Sigmoid colon (tissue), 7 donors: Measurements from ENCODE around the gene MCAT. TPM values are rescaled to one million over a fixed set of nuclear protein-coding genes. Genes with fewer than 3 reads are reported as not detected.
A peak's percentile ranks its signal among the peaks of the same experiment; 100 is the strongest.

Experiments used
- DNase-seq: peaks from one replicate; pipeline ENCODE4 v3.0.0-alpha.2; 2019
- H3K27ac ChIP-seq, 4 donors: fragments of 200-600 bp; sonication (generic); one replicate each; pipeline ENCODE4 v1.5.1; 2016 to 2019; ENCODE audit warnings: mild to moderate bottlenecking in 1 of 4
- H3K27me3 ChIP-seq, 3 donors: fragments of 200-600 bp; sonication (generic); one replicate each; pipeline ENCODE4 v1.5.1; 2019; ENCODE audit warnings: mild to moderate bottlenecking in 1 of 3
- H3K36me3 ChIP-seq, 4 donors: fragments of 200-600 bp; sonication (generic); one replicate each; pipeline ENCODE4 v1.5.1; 2016 to 2019
- H3K4me1 ChIP-seq, 4 donors: fragments of 200-600 bp; sonication (generic); one replicate each; pipeline ENCODE4 v1.5.1; 2017 to 2019
- H3K4me3 ChIP-seq, 4 donors: fragments of 200-600 bp; sonication (generic); one replicate each; pipeline ENCODE4 v1.5.1; 2017 to 2019; ENCODE audit warnings: mild to moderate bottlenecking in 2 of 4, moderate library complexity in 1 of 4
- H3K9me3 ChIP-seq, 4 donors: fragments of 200-600 bp in 3 of 4; sonication (generic) in 3 of 4; one replicate each; pipeline versions ENCODE4 v1.5.1 to v1.6.1; 2013 to 2019
- CTCF ChIP-seq, 4 experiments: fragments of 450-650 bp in 3 of 4; fragments of 200-600 bp in 1 of 4; IDR thresholded peaks; one replicate each; pipeline ENCODE4 v1.5.1; 2016 to 2019; ENCODE audit warnings: antibody characterized with exemption in 4 of 4, mild to moderate bottlenecking in 3 of 4, moderate library complexity in 2 of 4
- EP300 ChIP-seq, 4 donors: sonication (generic); formaldehyde crosslinking; IDR thresholded peaks; one replicate each; pipeline ENCODE4 v1.6.1; 2017; ENCODE audit warnings: antibody characterized with exemption in 4 of 4
- POLR2A ChIP-seq, 2 donors: fragments of 450-650 bp; IDR thresholded peaks; one replicate each; pipeline ENCODE4 v1.6.1; 2016; ENCODE audit warnings: antibody characterized with exemption in 2 of 2, mild to moderate bottlenecking in 2 of 2, moderate library complexity in 2 of 2
- POLR2AphosphoS5 ChIP-seq, 4 donors: sonication (generic); formaldehyde crosslinking; IDR thresholded peaks; one replicate each; pipeline ENCODE4 v1.6.1; 2017; ENCODE audit warnings: antibody characterized with exemption in 4 of 4
- WGBS, 2 donors: extraction: QIAGEN DNeasy Blood & Tissue Kit; methylation state at CpG; one replicate each; pipeline ENCODE4 v1.1.7; 2013; 5-methylcytosine and 5-hydroxymethylcytosine counted together
- intact Hi-C: fragments of 100-400 bp; cut with DNase I; formaldehyde crosslinking; loops from one replicate; pipeline ENCODE4 v1.15.1; 2023
- polyA plus RNA-seq, 3 donors: library from polyadenylated mRNA; stranded (reverse); fragments of 200-250 nt; gene quantifications; one replicate each; pipeline ENCODE4 v1.2.3, GENCODE V29; 2013
- total RNA-seq, 4 donors: library from RNA; depleted of rRNA; stranded (reverse); fragments of >200 nt; gene quantifications; one replicate each; pipeline ENCODE4 v1.1.0, GENCODE V29; 2016
- donor health status: healthy with polysubstance abuse.
- donor health status: Bipolar disorder and iron deficiency.
- donor health status: healthy.

MCAT gene
- total and polyA plus RNA-seq, 7 donors = 10.2 to 23.4 (median 16.8) TPM

- Histone ChIP-seq H3K4me3 (no peak overlapping the region), H3K9me3 (no peaks in the 10 kb centered on the region), H3K36me3 (peaks cover 0 to 44% (median 0%) of the 10 kb centered on the region in 4 donors), H3K27ac (no peak overlapping the region), H3K4me1 (peaks cover 0 to 14% (median 11%) of the 10 kb centered on the region in 4 donors), H3K27me3 (no peaks in the 10 kb centered on the region)
- DNase-seq = no peak
- WGBS, 2 donors = 50 to 73% methylated on average over 16 of the region's 16 CpGs
- intact Hi-C loops = no loop called here
- no peak for TF ChIP-seq POLR2A (IDR thresholded peaks at IDR 0.05)
Observed at GRCh38 chr22:43164636-43165035, 21.4 kb upstream of the MCAT start.

- 67 to 86% methylated on average over 18 of the region's 18 CpGs for WGBS, 2 donors
- no peak for TF ChIP-seq POLR2AphosphoS5 (IDR thresholded peaks at IDR 0.05)
- no peak for TF ChIP-seq EP300 (IDR thresholded peaks at IDR 0.05)
- TF ChIP-seq POLR2A (IDR thresholded peaks at IDR 0.05) = no peak
- TF ChIP-seq CTCF (IDR thresholded peaks at IDR 0.05) = no peak
- H3K27ac ChIP-seq = peak overlapping the region in 2 of 4 donors; percentile 31 to 45
- no peak overlapping the region for H3K4me3 ChIP-seq
- peaks cover 0 to 33% (median 0%) of the 10 kb centered on the region in 4 donors for H3K36me3 ChIP-seq
- H3K27me3 ChIP-seq = no peaks in the 10 kb centered on the region
- H3K4me1 ChIP-seq = peaks cover 0 to 14% (median 11%) of the 10 kb centered on the region in 4 donors
- H3K9me3 ChIP-seq = no peaks in the 10 kb centered on the region
- intact Hi-C loops = no loop called here
- no peak for DNase-seq
Observed at GRCh38 chr22:43163241-43163795, 20.1 kb upstream of the MCAT start.

- 93 to 96% methylated on average over 24 of the region's 24 CpGs for WGBS, 2 donors
- no peak for TF ChIP-seq CTCF (IDR thresholded peaks at IDR 0.05)
- TF ChIP-seq POLR2AphosphoS5 (IDR thresholded peaks at IDR 0.05) = no peak
- no peak for TF ChIP-seq POLR2A (IDR thresholded peaks at IDR 0.05)
- TF ChIP-seq EP300 (IDR thresholded peaks at IDR 0.05) = no peak
- Histone ChIP-seq H3K4me3 (no peak overlapping the region), H3K36me3 (peaks cover 0 to 26% (median 0%) of the 10 kb centered on the region in 4 donors), H3K27me3 (no peaks in the 10 kb centered on the region), H3K4me1 (peaks cover 0 to 14% (median 11%) of the 10 kb centered on the region in 4 donors), H3K27ac (no peak overlapping the region), H3K9me3 (no peaks in the 10 kb centered on the region)
- DNase-seq = no peak
- intact Hi-C loops = no loop called here
Observed at GRCh38 chr22:43162412-43163150, 19.4 kb upstream of the MCAT start.

- no peak for DNase-seq
- H3K36me3 ChIP-seq = peaks cover 0 to 17% (median 0%) of the 10 kb centered on the region in 4 donors
- no peak for TF ChIP-seq POLR2A (IDR thresholded peaks at IDR 0.05)
- TF ChIP-seq EP300 (IDR thresholded peaks at IDR 0.05) = no peak
- no peak for TF ChIP-seq CTCF (IDR thresholded peaks at IDR 0.05)
- TF ChIP-seq POLR2AphosphoS5 (IDR thresholded peaks at IDR 0.05) = no peak
- no peaks in the 10 kb centered on the region for H3K9me3 ChIP-seq
- no peak overlapping the region for H3K4me3 ChIP-seq
- H3K4me1 ChIP-seq = peaks cover 0 to 14% (median 11%) of the 10 kb centered on the region in 4 donors
- 84 to 94% methylated on average over 8 of the region's 8 CpGs for WGBS, 2 donors
- intact Hi-C loops = no loop called here
- no peak overlapping the region for H3K27ac ChIP-seq
- H3K27me3 ChIP-seq = no peaks in the 10 kb centered on the region
Observed at GRCh38 chr22:43160497-43161126, 17.4 kb upstream of the MCAT start.
